MM.1S (cell line): ENCODE results near the gene PTPRC.

Source experiments
- CTCF ChIP-seq: fragments of 300-600 bp; sonication (generic); IDR thresholded peaks from 2 replicates; pipeline ENCODE4 v1.5.1; 2016; ENCODE audit warnings: antibody characterized with exemption, low read length, mixed read lengths
- EZH2 ChIP-seq: fragments of 300-600 bp; sonication (generic); optimal IDR thresholded peaks from 2 replicates; pipeline ENCODE3; 2017; ENCODE audit warnings: low read depth, mild to moderate bottlenecking, antibody characterized with exemption, low read length, mixed read lengths
- EZH2phosphoT487 ChIP-seq: fragments of 300-600 bp; sonication (generic); IDR thresholded peaks from 2 replicates; pipeline ENCODE4 v1.6.1; 2018; ENCODE audit warnings: antibody characterized with exemption, low read length

GRCh38 chr1:198649968-198650338 lies 11.1 kb downstream of the PTPRC start:
- TF ChIP-seq CTCF, result no peak
- TF ChIP-seq EZH2phosphoT487, result no peak
- no peak for TF ChIP-seq EZH2
